Mesendoderm (in vitro differentiated cells): Measurements from ENCODE around the gene SHMT2.
A peak's percentile ranks its signal among the peaks of the same experiment; 100 is the strongest.

ENCODE experiments used
- DNase-seq: peaks from one replicate; pipeline ENCODE4 v3.0.0; 2013
- H2AK5ac ChIP-seq: 2 replicates; pipeline ENCODE4 v1.6.1; 2013; ENCODE audit warnings: low read length, inconsistent platforms
- H2BK120ac ChIP-seq: 2 replicates; pipeline ENCODE4 v1.6.1; 2013; ENCODE audit warnings: low read depth, mild to moderate bottlenecking, low read length, moderate library complexity, mixed read lengths
- H2BK15ac ChIP-seq: replicated peaks from 2 replicates; pipeline ENCODE4 v1.6.1; 2013; ENCODE audit warnings: low read depth, mild to moderate bottlenecking, moderate library complexity
- H2BK5ac ChIP-seq: 2 replicates; pipeline ENCODE4 v1.6.1; 2013; ENCODE audit warnings: low read length, inconsistent platforms
- H3K18ac ChIP-seq: 2 replicates; pipeline ENCODE4 v1.6.1; 2013; ENCODE audit warnings: mild to moderate bottlenecking, low read length, mixed read lengths
- H3K23ac ChIP-seq: one replicate; pipeline ENCODE4 v1.6.1; 2013; ENCODE audit warnings: low read length
- H3K27ac ChIP-seq: 2 replicates; pipeline ENCODE4 v1.5.1; 2013; ENCODE audit warnings: low read depth, mild to moderate bottlenecking, inconsistent platforms, low read length, moderate library complexity
- H3K27me3 ChIP-seq: 2 replicates; pipeline ENCODE4 v1.6.1; 2013; ENCODE audit warnings: low read length, control low read depth, mild to moderate bottlenecking, inconsistent platforms; ENCODE audit not compliant: insufficient read depth, poor library complexity
- H3K36me3 ChIP-seq: 2 replicates; pipeline ENCODE4 v1.6.1; 2013; ENCODE audit warnings: low read length, inconsistent platforms; ENCODE audit not compliant: control insufficient read depth, insufficient read depth
- H3K4ac ChIP-seq: one replicate; pipeline ENCODE4 v1.6.1; 2013; ENCODE audit warnings: low read depth, mild to moderate bottlenecking, low read length, moderate library complexity
- H3K4me1 ChIP-seq: 2 replicates; pipeline ENCODE4 v1.6.1; 2013; ENCODE audit warnings: low read depth, low read length, inconsistent platforms; ENCODE audit not compliant: control insufficient read depth
- H3K4me2 ChIP-seq: 2 replicates; pipeline ENCODE4 v1.6.1; 2013; ENCODE audit warnings: low read length
- H3K4me3 ChIP-seq: 2 replicates; pipeline ENCODE4 v1.5.1; 2013; ENCODE audit warnings: mild to moderate bottlenecking, low read length
- H3K56ac ChIP-seq: one replicate; pipeline ENCODE4 v1.6.1; 2013; ENCODE audit warnings: low read length
- H3K79me1 ChIP-seq: 2 replicates; pipeline ENCODE4 v1.6.1; 2013; ENCODE audit warnings: low read length, inconsistent platforms
- H3K79me2 ChIP-seq: 2 replicates; pipeline ENCODE4 v1.6.1; 2013; ENCODE audit warnings: mild to moderate bottlenecking, low read length; ENCODE audit not compliant: control insufficient read depth, insufficient read depth
- H3K9ac ChIP-seq: 2 replicates; pipeline ENCODE4 v1.6.1; 2013; ENCODE audit warnings: low read length, inconsistent platforms
- H4K5ac ChIP-seq: one replicate; pipeline ENCODE4 v1.6.1; 2013; ENCODE audit warnings: low read length
- H4K8ac ChIP-seq: one replicate; pipeline ENCODE4 v1.6.1; 2013; ENCODE audit warnings: low read depth, mild to moderate bottlenecking, control low read depth, low read length, moderate library complexity
- WGBS: extraction: QIAGEN DNeasy Blood & Tissue Kit; methylation state at CpG from one replicate; pipeline ENCODE4 v1.1.7; 2013; ENCODE audit warnings: low lambda C conversion rate, missing lambda C conversion rate; ENCODE audit not compliant: insufficient coverage; ENCODE audit errors: extremely low coverage; 5-methylcytosine and 5-hydroxymethylcytosine counted together

Gene SHMT2

DNA sequence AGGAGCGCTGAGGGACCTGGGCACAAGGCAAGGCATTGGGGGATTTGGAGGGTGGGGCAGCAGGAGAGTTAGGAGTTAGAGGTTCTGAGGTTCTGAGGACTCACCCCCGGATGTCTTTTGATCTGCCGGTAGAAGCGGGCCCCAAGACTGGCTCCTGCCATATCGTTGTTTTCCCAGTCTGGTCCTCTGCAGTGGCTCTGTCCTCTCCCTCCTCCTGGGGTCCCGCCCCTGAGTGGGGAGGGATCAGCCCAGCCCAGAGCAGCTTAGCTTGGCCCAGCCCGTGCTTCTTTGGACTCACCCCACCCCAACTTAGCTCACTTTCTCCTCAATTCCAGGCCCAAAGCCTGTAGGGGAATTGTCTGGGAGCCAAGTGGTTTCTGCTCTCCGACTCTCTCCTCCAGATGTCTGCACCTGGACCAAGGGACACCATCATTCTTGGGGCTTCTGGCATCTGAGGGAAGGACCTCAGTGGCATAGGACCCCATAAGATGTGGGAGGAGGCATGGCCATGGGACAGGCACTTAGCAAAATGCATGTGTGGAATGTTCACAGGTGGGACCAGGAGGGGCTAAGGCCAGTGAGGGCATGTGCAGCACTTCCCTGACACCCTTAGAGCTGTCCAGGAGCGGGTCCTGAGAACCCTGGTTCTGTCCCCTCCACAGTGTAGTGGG lies 7.5 kb downstream of the SHMT2 start:
- peaks cover 5% of the 10 kb centered on the region for H3K4me1 ChIP-seq
- peak; percentile 49 for DNase-seq

DNA sequence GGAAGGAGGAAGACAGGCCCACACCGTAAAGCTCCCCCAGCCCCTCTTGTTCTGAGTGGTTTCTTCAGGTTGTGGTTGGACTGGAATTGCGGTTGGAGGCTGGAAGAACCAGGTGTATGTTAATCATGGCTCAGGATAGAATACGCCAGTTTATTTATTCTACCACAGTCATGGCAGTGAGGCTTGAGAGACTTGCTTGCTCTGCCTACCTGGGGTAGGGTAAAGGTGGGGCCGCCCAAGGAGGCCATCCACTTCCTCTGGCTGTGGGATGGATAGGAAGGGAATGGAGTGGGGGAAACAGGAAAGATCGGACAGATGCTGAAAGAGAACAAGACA lies 8.1 kb downstream of the SHMT2 start:
- no peak overlapping the region for H3K4me3 ChIP-seq
- no peak for DNase-seq
- no peak overlapping the region for H3K4ac ChIP-seq
- peaks cover 5% of the 10 kb centered on the region for H3K4me1 ChIP-seq
- H3K79me2 ChIP-seq, result no peaks in the 10 kb centered on the region
- no CpG with 5 or more reads among the region's 5 CpGs for WGBS
- no peak overlapping the region for H3K18ac ChIP-seq
- H3K27ac ChIP-seq, result no peak overlapping the region
- H3K4me2 ChIP-seq, result no peak overlapping the region
- no peak overlapping the region for H2AK5ac ChIP-seq
- H3K27me3 ChIP-seq, result peaks cover 43% of the 10 kb centered on the region
- H3K23ac ChIP-seq, result no peak overlapping the region
- H4K8ac ChIP-seq, result no peak overlapping the region
- H3K79me1 ChIP-seq, result peaks cover under 1% of the 10 kb centered on the region
- no peak overlapping the region for H2BK5ac ChIP-seq
- H3K36me3 ChIP-seq, result peaks cover 12% of the 10 kb centered on the region
- H3K9ac ChIP-seq, result no peak overlapping the region
- no peak overlapping the region for H3K56ac ChIP-seq
- no peak overlapping the region for H4K5ac ChIP-seq
- no peak overlapping the region for H2BK120ac ChIP-seq
- H2BK15ac ChIP-seq, result no peak overlapping the region

More for the DNA sequence above, 7.5 kb downstream of the SHMT2 start:
- Histone ChIP-seq H2BK15ac (no peak overlapping the region), H3K36me3 (peaks cover 17% of the 10 kb centered on the region), H2BK120ac (no peak overlapping the region), H3K27me3 (peaks cover 40% of the 10 kb centered on the region), H3K4ac (no peak overlapping the region), H3K23ac (no peak overlapping the region), H3K9ac (no peak overlapping the region), H4K8ac (no peak overlapping the region), H3K79me1 (peaks cover 4% of the 10 kb centered on the region), H3K56ac (no peak overlapping the region), H4K5ac (no peak overlapping the region), H3K18ac (no peak overlapping the region), H2AK5ac (no peak overlapping the region), H3K4me2 (no peak overlapping the region), H3K79me2 (no peaks in the 10 kb centered on the region), H2BK5ac (no peak overlapping the region), H3K27ac (no peak overlapping the region), H3K4me3 (no peak overlapping the region)
- WGBS, result no CpG with 5 or more reads among the region's 9 CpGs

DNA sequence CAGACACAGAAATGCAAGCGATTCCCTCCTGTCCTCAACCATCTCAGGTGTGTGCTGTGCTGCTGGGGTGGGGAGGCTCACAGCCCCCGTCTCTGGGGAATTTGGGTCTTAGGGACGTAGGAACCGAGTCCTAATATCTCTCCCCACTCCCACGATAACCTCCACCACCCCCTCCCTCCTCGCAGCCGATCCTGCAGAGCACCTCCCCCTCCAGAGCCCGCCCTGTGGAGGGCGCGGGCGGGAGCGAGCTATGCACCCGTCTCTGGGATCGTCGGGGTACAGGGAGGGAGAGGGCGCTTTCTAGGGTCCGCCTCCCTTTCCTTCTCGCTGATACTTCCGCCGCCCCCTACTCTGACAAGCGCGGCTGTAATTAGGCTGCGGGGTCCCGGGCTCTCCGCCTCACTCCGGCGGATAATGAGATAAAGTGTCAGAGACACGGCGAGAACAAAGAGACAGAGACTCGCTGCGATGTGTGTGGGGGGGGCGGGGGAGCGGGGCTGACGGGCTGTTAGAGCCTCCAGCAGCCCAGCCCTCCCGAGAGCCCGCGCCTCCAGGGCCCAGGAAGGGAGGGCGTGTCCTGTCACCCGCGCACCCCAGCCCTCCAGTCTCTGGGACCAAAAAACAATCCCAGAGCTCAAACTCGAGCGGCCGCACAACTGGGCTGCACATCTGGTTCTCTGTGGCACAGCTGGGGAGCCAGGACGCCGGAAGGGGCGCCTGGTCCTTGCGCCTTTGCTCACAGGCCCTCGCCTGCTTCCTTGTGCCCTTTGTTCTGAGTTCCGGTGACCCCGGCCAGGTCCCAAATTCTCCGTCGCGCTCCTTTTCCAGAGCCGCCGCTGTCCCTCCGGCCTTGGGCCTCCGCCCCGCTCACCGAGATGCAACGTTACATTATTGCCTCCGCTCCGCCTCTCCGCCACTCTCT lies 8.7 kb downstream of the SHMT2 start:
- Histone ChIP-seq H3K79me2 (no peaks in the 10 kb centered on the region), H4K5ac (no peak overlapping the region), H2BK5ac (no peak overlapping the region), H2BK120ac (no peak overlapping the region), H3K4me2 (peak overlapping the region; percentile 63), H3K18ac (no peak overlapping the region), H3K79me1 (no peaks in the 10 kb centered on the region), H2AK5ac (no peak overlapping the region), H3K27me3 (peaks cover 43% of the 10 kb centered on the region), H3K56ac (peak overlapping the region; percentile 83), H3K9ac (peak overlapping the region; percentile 66), H3K23ac (peak overlapping the region; percentile 97), H3K4ac (no peak overlapping the region), H3K36me3 (peaks cover 7% of the 10 kb centered on the region), H3K27ac (no peak overlapping the region), H2BK15ac (no peak overlapping the region), H3K4me1 (peaks cover 5% of the 10 kb centered on the region), H3K4me3 (peak overlapping the region; percentile 4), H4K8ac (no peak overlapping the region)
- peak; percentile 50 for DNase-seq
- no CpG with 5 or more reads among the region's 63 CpGs for WGBS

DNA sequence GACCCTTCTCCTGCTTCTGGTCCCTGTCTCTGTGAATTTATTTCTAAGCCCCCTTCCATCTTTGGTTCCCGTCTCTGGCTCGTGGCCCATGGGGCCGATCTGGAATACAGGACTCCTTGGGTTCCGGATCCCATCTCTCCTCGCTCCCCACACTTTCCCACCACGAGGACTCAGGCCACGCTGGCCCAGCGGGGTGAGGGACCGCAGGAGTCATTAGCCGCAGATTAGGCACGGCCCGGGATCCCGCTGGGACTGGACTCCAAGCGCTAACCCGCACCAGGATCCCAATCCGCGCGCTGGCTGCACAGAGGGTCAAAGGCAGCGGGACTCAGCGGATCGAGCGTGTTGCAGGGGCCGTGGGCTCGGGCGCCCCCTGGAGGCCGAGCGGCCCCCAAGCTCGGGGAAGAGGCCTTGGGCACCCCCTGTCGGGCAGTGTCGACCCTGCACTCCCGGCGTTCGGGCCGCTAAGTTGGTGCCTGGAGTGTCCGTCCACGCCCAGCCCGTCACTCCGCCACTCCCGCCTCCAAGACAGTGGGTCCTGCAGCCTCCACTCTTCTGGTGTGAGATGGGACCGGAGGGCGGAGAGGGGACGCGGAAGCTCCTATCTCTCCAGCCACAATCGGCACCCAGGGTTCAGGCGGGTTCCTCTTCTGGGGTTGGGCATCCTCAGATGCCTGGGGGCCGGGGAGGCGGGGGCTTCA lies 9.5 kb downstream of the SHMT2 start:
- Histone ChIP-seq H3K4me2 (peak overlapping the region; percentile 63), H3K27me3 (peaks cover 43% of the 10 kb centered on the region), H3K9ac (peak overlapping the region; percentile 66), H4K5ac (no peak overlapping the region), H3K4me3 (peak overlapping the region; percentile 4), H2BK5ac (no peak overlapping the region), H3K79me1 (no peaks in the 10 kb centered on the region), H3K36me3 (peaks cover under 1% of the 10 kb centered on the region), H2BK15ac (no peak overlapping the region), H3K18ac (no peak overlapping the region), H3K23ac (peak overlapping the region; percentile 97), H3K27ac (no peak overlapping the region), H3K4ac (no peak overlapping the region), H2AK5ac (no peak overlapping the region), H3K56ac (peak overlapping the region; percentile 83), H2BK120ac (no peak overlapping the region), H3K79me2 (no peaks in the 10 kb centered on the region), H4K8ac (no peak overlapping the region), H3K4me1 (peaks cover 5% of the 10 kb centered on the region)
- no CpG with 5 or more reads among the region's 47 CpGs for WGBS
- DNase-seq, result peak; percentile 90

DNA sequence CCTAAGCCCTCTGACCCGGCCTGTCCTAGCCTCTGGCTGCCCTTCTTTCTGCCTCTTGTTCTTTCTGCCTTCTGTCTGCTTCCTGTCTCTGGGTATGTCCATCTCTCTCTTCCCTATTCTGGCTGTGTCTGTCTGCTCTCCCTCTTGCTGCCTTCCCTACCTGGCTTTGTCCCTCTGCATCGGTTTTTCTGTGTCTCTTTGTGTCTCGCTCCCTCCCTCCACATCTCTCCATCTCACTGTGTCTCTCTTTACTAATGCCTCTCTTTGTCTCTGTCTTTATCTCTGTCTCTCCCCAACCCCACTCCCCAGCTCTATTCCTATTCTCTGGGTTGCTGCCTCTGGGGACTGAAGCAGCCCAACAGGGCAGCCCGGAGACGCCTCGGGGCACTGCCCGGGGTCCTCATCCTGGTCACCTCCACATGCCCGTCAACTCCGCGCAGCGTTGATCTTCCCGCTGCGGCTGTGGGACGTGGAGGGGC lies 10.1 kb downstream of the SHMT2 start:
- peaks cover 43% of the 10 kb centered on the region for H3K27me3 ChIP-seq
- no peak overlapping the region for H4K8ac ChIP-seq
- H3K79me1 ChIP-seq, result no peaks in the 10 kb centered on the region
- H2AK5ac ChIP-seq, result no peak overlapping the region
- peak overlapping the region; percentile 32 for H3K4me2 ChIP-seq
- H2BK120ac ChIP-seq, result no peak overlapping the region
- no CpG with 5 or more reads among the region's 14 CpGs for WGBS
- H3K79me2 ChIP-seq, result no peaks in the 10 kb centered on the region
- H3K18ac ChIP-seq, result peak overlapping the region; percentile 42
- H3K36me3 ChIP-seq, result no peaks in the 10 kb centered on the region
- peak overlapping the region; percentile 36 for H3K4ac ChIP-seq
- H3K9ac ChIP-seq, result peak overlapping the region; percentile 60
- peak; percentile 37 for DNase-seq
- no peak overlapping the region for H3K4me3 ChIP-seq
- H3K4me1 ChIP-seq, result peaks cover 5% of the 10 kb centered on the region
- H3K27ac ChIP-seq, result no peak overlapping the region
- H2BK15ac ChIP-seq, result no peak overlapping the region
- H4K5ac ChIP-seq, result no peak overlapping the region
- H2BK5ac ChIP-seq, result no peak overlapping the region
- no peak overlapping the region for H3K23ac ChIP-seq
- peak overlapping the region; percentile 81 for H3K56ac ChIP-seq
